SK-N-MC (cell line): ENCODE results near the gene AUTS2.

Source experiments
- EZH2 ChIP-seq: fragments of 200-600 bp; sonication (generic); IDR thresholded peaks from one replicate; pipeline ENCODE4 v1.6.1; 2017; ENCODE audit warnings: antibody characterized with exemption
- FOXP2 ChIP-seq: optimal IDR thresholded peaks from 2 replicates; pipeline ENCODE3; 2011; ENCODE audit warnings: mild to moderate bottlenecking, moderate library complexity; ENCODE audit not compliant: insufficient read depth; ENCODE audit errors: extremely low read length, control extremely low read depth
- POLR2AphosphoS5 ChIP-seq: IDR thresholded peaks from 2 replicates; pipeline ENCODE4 v1.6.1; 2012; ENCODE audit warnings: mild to moderate bottlenecking, low read depth, low read length, borderline replicate concordance

DNA sequence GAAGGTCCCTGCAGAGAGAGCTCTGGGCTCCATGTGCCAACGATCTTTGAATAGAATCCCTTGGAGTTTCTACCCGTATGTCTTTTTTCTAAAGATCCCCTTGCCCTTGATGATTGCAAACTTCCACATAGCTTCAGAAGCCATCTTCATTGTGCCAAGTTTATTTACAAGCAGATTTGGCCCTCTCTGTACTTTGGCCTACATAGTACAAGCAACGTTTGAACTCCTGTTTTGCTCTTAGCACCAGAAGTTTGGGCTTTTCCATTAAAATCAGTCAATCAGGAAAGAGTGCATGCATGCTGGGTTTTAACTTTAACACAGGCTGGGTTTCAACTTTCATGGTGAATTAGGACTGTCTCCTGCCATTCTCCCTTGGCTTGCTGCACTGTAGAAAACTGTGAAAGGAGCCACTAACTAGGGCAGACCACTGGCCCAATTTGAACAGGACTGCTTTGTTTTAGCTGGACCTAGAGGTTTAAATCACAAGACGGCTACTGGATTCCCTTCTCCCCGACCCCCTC lies 976.1 kb downstream of the AUTS2 start:
- TF ChIP-seq EZH2, result no peak
- no peak for TF ChIP-seq FOXP2
- no peak for TF ChIP-seq POLR2AphosphoS5
